Measurements from ENCODE around the gene SRD5A2.

Gene SRD5A2

DNA sequence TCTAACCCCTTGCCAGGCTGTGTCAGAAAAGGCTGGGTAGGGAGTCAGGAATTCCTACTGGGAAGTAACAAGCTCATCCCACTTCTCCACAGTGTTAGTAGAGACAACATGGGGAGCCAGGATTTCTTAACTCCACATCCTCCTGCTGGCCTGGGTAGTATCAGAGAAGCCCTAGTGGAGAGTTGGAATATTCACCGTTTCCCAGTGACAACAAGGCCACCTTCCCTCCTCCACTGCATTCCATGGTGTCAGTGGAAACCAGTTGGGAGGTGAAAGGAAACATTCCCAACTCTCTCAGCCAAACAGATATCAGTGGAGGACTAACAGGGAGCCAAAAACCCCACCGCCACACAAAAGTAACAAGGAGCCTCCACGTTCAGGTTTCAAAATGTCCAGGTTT is 41.2 kb downstream of the SRD5A2 start:
- no peak overlapping the region for H3K4me3 ChIP-seq (ENCODE audit: low read depth, low read length)
- TF ChIP-seq, protein P1, sequence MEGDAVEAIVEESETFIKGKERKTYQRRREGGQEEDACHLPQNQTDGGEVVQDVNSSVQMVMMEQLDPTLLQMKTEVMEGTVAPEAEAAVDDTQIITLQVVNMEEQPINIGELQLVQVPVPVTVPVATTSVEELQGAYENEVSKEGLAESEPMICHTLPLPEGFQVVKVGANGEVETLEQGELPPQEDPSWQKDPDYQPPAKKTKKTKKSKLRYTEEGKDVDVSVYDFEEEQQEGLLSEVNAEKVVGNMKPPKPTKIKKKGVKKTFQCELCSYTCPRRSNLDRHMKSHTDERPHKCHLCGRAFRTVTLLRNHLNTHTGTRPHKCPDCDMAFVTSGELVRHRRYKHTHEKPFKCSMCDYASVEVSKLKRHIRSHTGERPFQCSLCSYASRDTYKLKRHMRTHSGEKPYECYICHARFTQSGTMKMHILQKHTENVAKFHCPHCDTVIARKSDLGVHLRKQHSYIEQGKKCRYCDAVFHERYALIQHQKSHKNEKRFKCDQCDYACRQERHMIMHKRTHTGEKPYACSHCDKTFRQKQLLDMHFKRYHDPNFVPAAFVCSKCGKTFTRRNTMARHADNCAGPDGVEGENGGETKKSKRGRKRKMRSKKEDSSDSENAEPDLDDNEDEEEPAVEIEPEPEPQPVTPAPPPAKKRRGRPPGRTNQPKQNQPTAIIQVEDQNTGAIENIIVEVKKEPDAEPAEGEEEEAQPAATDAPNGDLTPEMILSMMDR (IDR thresholded peaks at IDR 0.05; ENCODE audit: borderline replicate concordance, insufficient read depth, low read depth, low read length): no peak

DNA sequence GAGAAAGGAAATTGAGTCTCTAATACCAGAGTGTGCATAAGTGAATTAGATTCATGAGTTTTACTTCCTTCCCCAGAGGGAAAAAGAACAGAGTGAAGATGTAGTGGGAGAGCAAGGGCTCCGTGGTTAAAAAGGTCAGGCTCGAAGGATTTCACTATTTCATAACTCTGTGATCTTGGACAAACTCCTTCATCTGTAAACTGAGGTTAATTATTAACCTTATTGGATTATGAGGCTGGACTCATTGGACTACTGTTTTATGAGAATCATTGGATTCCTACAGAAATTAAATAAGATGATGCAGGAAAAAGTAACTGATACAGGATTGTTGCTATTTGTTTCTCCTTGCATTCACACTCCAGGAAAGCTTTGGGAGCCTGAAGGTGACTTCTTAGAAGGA is 45.0 kb downstream of the SRD5A2 start:
- H3K4me3 ChIP-seq (ENCODE audit: low read depth, low read length): no peak overlapping the region
- TF ChIP-seq, protein P1 (IDR thresholded peaks at IDR 0.05; ENCODE audit: borderline replicate concordance, insufficient read depth, low read depth, low read length): no peak

DNA sequence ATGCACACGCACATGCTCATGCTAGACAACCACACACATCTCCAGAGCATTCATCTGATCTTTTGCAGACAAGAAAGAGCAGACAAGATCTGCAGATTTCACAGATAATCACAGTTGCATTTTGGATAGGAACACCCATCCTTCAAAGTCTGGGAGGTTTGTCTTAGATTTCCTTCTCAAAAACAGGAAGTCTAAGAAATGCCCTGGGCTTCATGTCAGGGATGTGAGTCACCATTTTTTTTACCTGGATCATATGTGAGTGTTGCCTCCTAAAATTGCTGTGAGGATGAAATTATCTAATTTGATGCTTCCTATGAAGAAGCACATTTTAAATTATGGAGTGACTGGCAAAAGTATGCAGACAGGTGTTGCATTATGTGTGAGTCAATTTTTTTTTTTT is 46.1 kb downstream of the SRD5A2 start:
- TF ChIP-seq, protein P1 (IDR thresholded peaks at IDR 0.05; ENCODE audit: borderline replicate concordance, insufficient read depth, low read depth, low read length): no peak

DNA sequence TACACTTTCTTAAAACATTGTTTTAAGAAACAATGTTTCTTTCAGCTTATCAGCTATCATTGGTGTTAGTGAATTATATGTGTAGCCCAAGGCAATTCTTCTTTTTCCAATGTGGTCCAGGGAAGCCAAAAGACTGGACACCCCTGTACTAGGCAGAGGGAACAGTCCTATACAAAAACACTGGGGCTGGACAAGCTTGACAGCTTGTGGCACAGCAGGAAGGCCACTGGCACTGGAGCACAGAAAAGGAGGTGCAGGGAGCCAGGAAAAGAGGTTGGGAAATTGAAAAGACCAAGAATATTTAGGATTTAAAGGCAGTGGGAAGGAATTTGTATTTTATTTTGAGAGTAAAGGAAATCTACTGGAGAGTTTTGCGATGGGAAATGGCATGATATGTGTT is 47.7 kb downstream of the SRD5A2 start:
- H3K4me3 ChIP-seq (ENCODE audit: low read depth, low read length): no peak overlapping the region
- TF ChIP-seq, protein P1 (IDR thresholded peaks at IDR 0.05; ENCODE audit: borderline replicate concordance, insufficient read depth, low read depth, low read length): no peak

More for the DNA sequence above, 46.1 kb downstream of the SRD5A2 start:
- no peak overlapping the region for H3K4me3 ChIP-seq (ENCODE audit: low read depth, low read length)

DNA sequence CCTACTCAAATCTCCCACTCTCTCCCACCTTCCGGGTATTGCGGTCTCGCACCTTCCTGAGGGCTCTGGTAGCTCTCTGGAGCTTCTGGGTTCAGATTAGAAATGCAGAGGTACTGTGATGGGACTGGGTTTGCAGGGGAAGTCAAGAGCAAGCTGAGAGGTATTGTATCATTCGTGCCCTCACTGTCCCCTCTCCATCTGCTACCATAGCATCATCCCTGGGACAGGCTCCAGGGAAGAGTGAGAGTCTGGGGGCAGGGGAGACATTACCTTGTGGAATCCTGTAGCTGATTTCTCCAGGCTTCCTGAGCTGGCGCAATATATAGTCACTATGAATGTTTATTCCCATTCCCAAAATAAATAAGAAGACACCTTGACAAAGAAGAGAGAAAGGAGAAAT is 49.6 kb downstream of the SRD5A2 start:
- H3K4me3 ChIP-seq (ENCODE audit: low read depth, low read length): no peak overlapping the region
- TF ChIP-seq, protein P1 (IDR thresholded peaks at IDR 0.05; ENCODE audit: borderline replicate concordance, insufficient read depth, low read depth, low read length): no peak

DNA sequence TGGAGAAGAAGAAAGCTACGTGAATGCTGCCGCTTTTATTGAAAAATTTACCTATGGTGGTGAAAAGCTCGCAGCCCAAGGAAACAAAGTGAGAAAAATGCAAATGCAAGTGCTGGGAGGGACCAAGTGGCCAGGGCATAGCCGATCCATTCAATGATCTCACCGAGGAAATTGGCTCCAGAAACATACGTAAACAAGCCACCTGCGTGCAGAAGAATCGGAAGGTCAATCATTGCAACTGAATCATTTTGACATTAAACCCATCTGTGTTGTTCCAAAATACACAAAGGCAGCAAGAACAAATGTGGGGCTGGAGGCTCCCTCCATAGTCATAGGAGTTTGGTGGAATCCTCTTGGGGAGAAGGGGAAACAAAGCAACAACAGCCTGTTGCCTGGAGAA is 51.5 kb downstream of the SRD5A2 start:
- TF ChIP-seq, protein P1 (IDR thresholded peaks at IDR 0.05; ENCODE audit: borderline replicate concordance, insufficient read depth, low read depth, low read length): no peak
- H3K4me3 ChIP-seq (ENCODE audit: low read depth, low read length): no peak overlapping the region

DNA sequence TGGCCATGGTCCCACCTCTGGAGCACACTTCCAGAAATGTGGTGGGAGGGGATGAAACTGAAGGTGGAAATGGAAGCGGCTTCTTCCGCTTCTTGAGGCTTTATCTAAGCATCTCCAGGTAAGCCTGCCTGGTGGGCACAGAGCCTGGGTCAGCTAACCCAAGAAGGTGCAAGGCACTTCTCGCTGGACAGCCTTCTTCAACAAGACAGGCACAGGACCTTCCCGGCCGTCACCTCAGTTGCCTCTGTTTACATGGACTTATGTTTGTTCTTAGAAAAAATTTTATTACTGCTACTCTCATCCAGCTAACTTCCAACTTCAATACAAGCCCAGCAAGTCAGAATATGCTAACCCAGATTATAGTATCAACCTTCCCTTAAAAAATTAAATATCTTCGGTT is 51.9 kb downstream of the SRD5A2 start:
- TF ChIP-seq, protein P1 (IDR thresholded peaks at IDR 0.05; ENCODE audit: borderline replicate concordance, insufficient read depth, low read depth, low read length): no peak
- H3K4me3 ChIP-seq (ENCODE audit: low read depth, low read length): no peak overlapping the region
